Neural cell (in vitro differentiated cells): ENCODE data around the gene CNTFR. TPM values are rescaled to one million over a fixed set of nuclear protein-coding genes. Genes with fewer than 3 reads are reported as not detected.

Experiments
- H2AFZ ChIP-seq: fragments of 200-600, 300-800 bp; sonication (generic), shearing (Covaris generic); 2 replicates; pipeline ENCODE4 v1.6.0; 2014; ENCODE audit warnings: low read depth, mild to moderate bottlenecking, antibody characterized with exemption, low read length, moderate library complexity
- H3F3A ChIP-seq: fragments of 200-600 bp; shearing (Covaris generic); 2 replicates; pipeline ENCODE4 v1.6.1; 2016; ENCODE audit warnings: mild to moderate bottlenecking, moderate library complexity, mixed read lengths, antibody characterized with exemption, low read length; ENCODE audit not compliant: insufficient read depth, poor library complexity, severe bottlenecking
- H3K27ac ChIP-seq: fragments of 200-600, 300-800 bp; sonication (generic), shearing (Covaris generic); 2 replicates; pipeline ENCODE4 v1.5.1; 2014; ENCODE audit warnings: mild to moderate bottlenecking, low read length, moderate library complexity
- H3K27me3 ChIP-seq: fragments of 300-800, 200-600 bp; sonication (generic), shearing (Covaris generic); 2 replicates; pipeline ENCODE4 v1.6.0; 2014; ENCODE audit warnings: mild to moderate bottlenecking, low read depth, low read length, moderate library complexity; ENCODE audit not compliant: insufficient read depth
- H3K36me3 ChIP-seq: fragments of 300-800, 200-600 bp; sonication (generic), shearing (Covaris generic); 2 replicates; pipeline ENCODE4 v1.5.1; 2014; ENCODE audit warnings: mild to moderate bottlenecking, antibody characterized with exemption, low read length, moderate library complexity; ENCODE audit not compliant: insufficient read depth
- H3K4me2 ChIP-seq: fragments of 300-800, 200-600 bp; sonication (generic), shearing (Covaris generic); 2 replicates; pipeline ENCODE4 v1.6.0; 2014; ENCODE audit warnings: mild to moderate bottlenecking, low read length
- H3K4me3 ChIP-seq: fragments of 300-800, 200-600 bp; sonication (generic), shearing (Covaris generic); 2 replicates; pipeline ENCODE4 v1.5.1; 2014; ENCODE audit warnings: mild to moderate bottlenecking, low read length, moderate library complexity
- H3K79me2 ChIP-seq: fragments of 200-600 bp; shearing (Covaris generic); replicated peaks from 2 replicates; pipeline ENCODE4 v1.6.0; 2014; ENCODE audit warnings: mild to moderate bottlenecking, low read length, moderate library complexity; ENCODE audit not compliant: insufficient read depth
- H3K9ac ChIP-seq: fragments of 300-800, 200-600 bp; sonication (generic), shearing (Covaris generic); 2 replicates; pipeline ENCODE4 v1.6.1; 2016; ENCODE audit warnings: mild to moderate bottlenecking, low read length, mixed read lengths
- H3K9me2 ChIP-seq: fragments of 200-600 bp; shearing (Covaris generic); 2 replicates; pipeline ENCODE4 v1.6.1; 2016; ENCODE audit warnings: mild to moderate bottlenecking, low read length, mixed read lengths; ENCODE audit not compliant: insufficient read depth
- H3K9me3 ChIP-seq: fragments of 200-600, 300-800 bp; sonication (generic), shearing (Covaris generic); 2 replicates; pipeline ENCODE4 v1.6.1; 2016; ENCODE audit warnings: mild to moderate bottlenecking, mixed run types, low read length, moderate library complexity, mixed read lengths
- H4K20me1 ChIP-seq: fragments of 200-600 bp; shearing (Covaris generic); 2 replicates; pipeline ENCODE4 v1.6.1; 2016; ENCODE audit warnings: mild to moderate bottlenecking, mixed run types; ENCODE audit not compliant: insufficient read depth
- CTCF ChIP-seq: fragments of 450-650 bp; IDR thresholded peaks from 2 replicates; pipeline ENCODE4 v1.5.1; 2014; ENCODE audit warnings: antibody characterized with exemption, mild to moderate bottlenecking, moderate library complexity; ENCODE audit not compliant: poor library complexity, severe bottlenecking
- EP300 ChIP-seq: fragments of 450-650 bp; conservative IDR thresholded peaks from 2 replicates; pipeline ENCODE4 v1.6.1; 2014; ENCODE audit warnings: antibody characterized with exemption, mild to moderate bottlenecking, moderate library complexity; ENCODE audit not compliant: poor library complexity, severe bottlenecking
- EZH2 ChIP-seq: fragments of 200-600, 300-800 bp; shearing (Covaris generic), sonication (generic); IDR thresholded peaks from 2 replicates; pipeline ENCODE4 v1.6.1; 2014; ENCODE audit warnings: antibody characterized with exemption, low read length, borderline replicate concordance, mild to moderate bottlenecking; ENCODE audit not compliant: insufficient read depth, poor library complexity, severe bottlenecking
- MXI1 ChIP-seq: fragments of 450-650 bp; conservative IDR thresholded peaks from 2 replicates; pipeline ENCODE4 v1.6.1; 2014; ENCODE audit warnings: antibody characterized with exemption, mild to moderate bottlenecking; ENCODE audit not compliant: poor library complexity, severe bottlenecking
- POLR2AphosphoS5 ChIP-seq: IDR thresholded peaks from 2 replicates; pipeline ENCODE4 v1.6.1; 2012
- RAD21 ChIP-seq: fragments of 450-650 bp; conservative IDR thresholded peaks from 2 replicates; pipeline ENCODE4 v1.6.1; 2014; ENCODE audit warnings: antibody characterized with exemption, mild to moderate bottlenecking, moderate library complexity
- REST ChIP-seq: IDR thresholded peaks from 2 replicates; pipeline ENCODE4 v1.6.1; 2012; ENCODE audit warnings: borderline replicate concordance
- SMC3 ChIP-seq: fragments of 450-650 bp; conservative IDR thresholded peaks from 2 replicates; pipeline ENCODE4 v1.6.1; 2014; ENCODE audit warnings: antibody characterized with exemption, mild to moderate bottlenecking, moderate library complexity; ENCODE audit not compliant: poor library complexity
- TAF1 ChIP-seq: IDR thresholded peaks from 2 replicates; pipeline ENCODE4 v1.6.1; 2012; ENCODE audit warnings: low read depth
- polyA plus RNA-seq: library from polyadenylated mRNA; depleted of rRNA; stranded (reverse); fragments of >200 nt; gene quantifications from 2 replicates; pipeline ENCODE4 v1.2.3, GENCODE V29; 2014

CNTFR gene
- polyA plus RNA-seq, 1 donor from 2014 or later, result 19.0 TPM

GRCh38 chr9:34591248-34591916 is 1.9 kb upstream of the CNTFR start:
- Histone ChIP-seq H3K9me2 (no peaks in the 10 kb centered on the region), H3K27me3 (peaks cover 26% of the 10 kb centered on the region), H3K4me2 (no peak overlapping the region), H3K36me3 (no peaks in the 10 kb centered on the region), H3K79me2 (peaks cover 30% of the 10 kb centered on the region), H3K27ac (no peak overlapping the region), H3F3A (no peaks in the 10 kb centered on the region), H3K9ac (peak overlapping the region; percentile 43), H4K20me1 (peaks cover 5% of the 10 kb centered on the region), H3K4me3 (peak overlapping the region; percentile 63), H3K9me3 (no peaks in the 10 kb centered on the region), H2AFZ (no peak overlapping the region)
- TF ChIP-seq EZH2 (no peak), REST (no peak), CTCF (peak; percentile 98), RAD21 (peak; percentile 97), SMC3 (peak; percentile 100), EP300 (no peak), MXI1 (peak; percentile 21), POLR2AphosphoS5 (no peak), TAF1 (no peak)

- Histone ChIP-seq H3K27ac (peak overlapping the region; percentile 51), H3K27me3 (peaks cover 26% of the 10 kb centered on the region), H3K9ac (peak overlapping the region; percentile 80), H3K9me3 (no peaks in the 10 kb centered on the region), H3K9me2 (no peaks in the 10 kb centered on the region), H3K36me3 (no peaks in the 10 kb centered on the region), H3K79me2 (peaks cover 37% of the 10 kb centered on the region), H4K20me1 (peaks cover 5% of the 10 kb centered on the region), H2AFZ (peak overlapping the region; percentile 83), H3K4me2 (peak overlapping the region; percentile 44), H3F3A (no peaks in the 10 kb centered on the region), H3K4me3 (peak overlapping the region; percentile 98)
- no peak for TF ChIP-seq CTCF
- TF ChIP-seq MXI1, result no peak
- TF ChIP-seq RAD21, result no peak
- no peak for TF ChIP-seq REST
- TF ChIP-seq EZH2, result no peak
- TF ChIP-seq EP300, result no peak
- no peak for TF ChIP-seq POLR2AphosphoS5
- no peak for TF ChIP-seq TAF1
- no peak for TF ChIP-seq SMC3
These were observed 1.1 kb upstream of the CNTFR start for GRCh38 chr9:34590381-34591247.
